NCI-H2081 treated with DMSO at 0.1 percent for 48 hours (cell line): ENCODE data around the gene CARD19.

Experiments used
- DNase-seq: peaks from one replicate; lab custom pipeline; 2025; lab: John Stamatoyannopoulos, UW

The CARD19 gene

DNA sequence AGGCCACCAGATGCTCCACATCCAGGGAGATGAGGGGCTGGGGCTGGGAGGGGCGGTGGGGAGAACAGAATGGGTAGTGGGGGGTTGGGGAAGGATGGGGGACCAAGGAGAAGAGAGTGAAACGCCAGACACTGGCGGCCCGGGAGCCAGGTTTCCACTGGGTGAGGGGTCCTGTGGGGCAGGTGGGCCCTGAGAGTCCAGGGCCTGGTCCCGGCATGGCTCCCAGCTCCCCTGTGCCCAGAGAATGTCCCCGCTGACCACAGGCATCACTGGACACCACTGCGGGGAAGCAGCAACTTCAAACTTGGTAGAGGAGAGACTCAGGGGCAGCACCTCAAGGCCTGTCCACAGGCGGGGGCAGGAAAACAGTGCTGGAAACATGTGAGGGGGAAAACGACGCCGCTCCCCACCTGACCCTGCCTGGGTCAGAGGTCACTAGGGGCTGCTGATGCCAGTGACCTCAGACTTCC is 24.9 kb downstream of the CARD19 start:
- DNase-seq: no peak

DNA sequence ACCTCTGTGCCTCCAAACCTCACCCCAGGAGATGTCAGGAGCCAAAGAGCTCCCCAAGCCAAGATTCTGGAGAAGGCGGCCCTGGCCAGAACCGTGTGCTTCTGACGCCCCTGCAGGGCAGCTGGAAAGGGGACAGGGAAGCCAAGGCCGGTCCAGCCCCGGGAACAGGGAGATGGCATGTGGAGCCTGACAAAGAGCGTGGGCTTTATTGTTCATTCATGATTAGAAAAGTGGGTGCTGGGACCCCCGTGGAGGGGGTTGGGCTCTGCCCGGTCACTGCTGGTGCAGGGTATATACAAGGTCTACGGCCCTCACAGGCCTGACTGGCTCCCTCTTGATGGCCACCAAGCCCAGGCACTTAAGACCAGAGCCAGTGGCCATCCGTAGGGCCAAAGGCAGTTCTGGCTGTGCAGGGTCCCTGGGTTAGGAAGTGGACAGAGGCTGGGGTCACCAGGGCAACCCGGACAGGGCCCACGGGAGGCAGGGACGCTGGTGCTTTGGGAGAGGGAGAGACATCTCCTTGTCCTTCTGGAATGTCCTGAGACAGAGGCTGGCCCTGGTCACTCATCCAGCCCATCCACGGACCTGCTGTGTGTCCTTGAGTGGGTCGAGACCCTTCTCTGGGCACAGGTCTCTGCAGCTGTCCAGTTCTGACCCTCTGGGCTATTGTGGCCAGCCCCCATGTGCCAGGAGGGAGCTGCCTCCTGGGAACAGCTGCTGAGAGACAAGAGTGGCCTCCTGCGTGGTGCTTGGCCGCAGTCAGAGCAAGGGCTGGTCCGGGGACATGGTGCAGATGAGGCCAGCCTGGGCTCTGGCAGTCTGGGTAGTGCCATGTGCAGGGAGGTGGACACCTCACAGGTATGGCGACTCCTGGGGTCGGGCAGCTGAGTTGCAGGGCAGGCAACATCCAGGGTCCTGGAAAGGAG is 25.6 kb downstream of the CARD19 start:
- no peak for DNase-seq

- DNase-seq: no peak
These were observed 26.8 kb downstream of the CARD19 start for GRCh38 chr9:93122721-93123221.

DNA sequence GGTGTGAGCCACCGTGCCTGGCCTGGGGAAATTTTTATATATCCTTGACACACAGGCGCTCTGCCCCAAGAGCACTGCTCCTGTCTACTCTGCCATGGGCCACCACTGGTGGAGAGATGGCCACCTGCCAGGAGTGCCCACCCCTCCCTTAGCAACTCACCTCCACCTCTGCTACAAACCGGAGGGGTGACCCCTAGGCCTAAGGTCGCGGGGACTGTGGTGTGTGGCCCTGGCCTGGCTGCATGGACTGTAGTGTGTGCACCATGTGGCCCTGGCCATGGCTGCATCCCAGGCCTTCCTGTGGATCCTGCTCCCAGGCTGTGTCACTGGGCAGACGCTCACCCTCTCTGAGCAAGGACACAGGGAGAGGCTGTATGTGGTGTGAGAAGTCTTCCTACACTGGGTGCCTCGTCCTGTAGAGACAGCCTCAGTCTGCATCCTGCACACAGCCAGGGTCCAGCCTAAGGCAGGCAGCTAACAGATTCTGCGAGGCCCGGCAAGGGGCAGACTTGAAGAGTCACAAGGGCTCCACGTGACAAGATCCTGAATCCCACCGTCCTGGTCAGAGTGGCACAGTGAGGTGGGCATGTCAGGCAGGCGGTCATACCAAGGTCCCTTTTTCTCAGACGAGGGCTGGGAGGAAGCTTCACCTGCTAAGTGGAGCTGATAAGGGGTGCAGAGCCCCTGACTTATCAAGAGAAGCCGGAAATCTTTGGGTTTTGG is 27.7 kb downstream of the CARD19 start:
- no peak for DNase-seq

- DNase-seq: no peak
These were observed 28.8 kb downstream of the CARD19 start for GRCh38 chr9:93124793-93125192.

DNA sequence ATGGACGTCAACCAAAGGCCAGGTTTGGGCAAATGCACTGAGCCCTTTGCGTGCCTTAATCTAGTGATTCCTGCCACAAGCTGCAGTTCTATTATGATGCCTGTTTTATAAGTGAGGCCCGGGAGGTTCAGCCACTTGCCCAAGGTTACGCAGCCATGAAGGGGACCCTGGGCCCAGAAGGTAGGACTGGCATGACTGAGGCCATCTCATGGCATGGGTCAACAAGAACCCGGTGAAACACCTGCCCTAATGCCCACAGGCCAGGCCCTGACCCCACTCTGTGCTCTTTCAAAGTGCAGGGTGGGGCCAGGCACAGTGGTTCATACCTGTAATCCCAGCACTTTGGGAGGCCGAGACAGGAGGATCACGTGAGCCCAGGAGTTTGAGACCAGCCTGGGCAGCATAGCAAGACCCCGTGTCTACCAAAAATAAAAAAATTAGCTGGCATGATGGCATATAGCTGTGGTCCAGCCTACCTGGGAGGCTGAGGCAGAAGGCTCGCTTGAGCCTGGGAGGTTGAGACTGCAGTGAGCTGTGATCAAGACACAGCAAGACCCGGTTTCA is 29.4 kb downstream of the CARD19 start:
- no peak for DNase-seq

DNA sequence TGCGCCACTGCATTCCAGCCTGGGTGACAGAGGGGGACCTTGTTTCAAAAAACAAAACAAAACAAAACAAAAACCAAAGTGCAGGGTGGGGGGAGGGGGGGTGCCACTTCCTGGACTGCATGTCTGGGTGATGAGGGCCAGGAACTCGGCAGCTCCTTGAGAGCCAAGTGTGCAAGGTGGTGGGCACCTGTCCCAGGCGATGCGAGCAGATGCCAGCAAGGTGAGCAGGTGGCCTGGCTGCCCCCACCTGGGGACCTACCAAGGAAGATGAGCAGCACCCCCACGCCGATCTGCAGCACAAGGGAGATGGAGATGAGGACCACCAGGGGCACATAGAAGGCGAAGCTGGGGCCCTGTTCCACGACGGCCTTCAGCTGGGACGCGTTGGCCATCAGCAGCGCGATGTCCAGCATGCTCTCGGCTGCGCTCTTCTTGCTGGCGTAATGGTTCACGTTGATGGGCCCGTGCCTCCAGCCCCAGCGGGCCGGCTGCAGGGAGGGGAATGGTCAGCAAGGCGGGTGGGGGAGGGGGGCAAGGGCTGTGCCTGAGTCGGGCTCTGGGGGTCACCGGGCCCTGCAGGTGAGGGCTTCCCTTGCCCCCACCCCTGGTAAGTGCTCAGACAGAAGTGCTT is 30.2 kb downstream of the CARD19 start:
- no peak for DNase-seq

- no peak for DNase-seq
These were observed 30.9 kb downstream of the CARD19 start for GRCh38 chr9:93126825-93127368.

- DNase-seq: no peak
These were observed 31.4 kb downstream of the CARD19 start for GRCh38 chr9:93127395-93127911.

GRCh38 chr9:93128011-93128714 is 32.1 kb downstream of the CARD19 start:
- DNase-seq: no peak

GRCh38 chr9:93128715-93129224 is 32.8 kb downstream of the CARD19 start:
- no peak for DNase-seq

DNA sequence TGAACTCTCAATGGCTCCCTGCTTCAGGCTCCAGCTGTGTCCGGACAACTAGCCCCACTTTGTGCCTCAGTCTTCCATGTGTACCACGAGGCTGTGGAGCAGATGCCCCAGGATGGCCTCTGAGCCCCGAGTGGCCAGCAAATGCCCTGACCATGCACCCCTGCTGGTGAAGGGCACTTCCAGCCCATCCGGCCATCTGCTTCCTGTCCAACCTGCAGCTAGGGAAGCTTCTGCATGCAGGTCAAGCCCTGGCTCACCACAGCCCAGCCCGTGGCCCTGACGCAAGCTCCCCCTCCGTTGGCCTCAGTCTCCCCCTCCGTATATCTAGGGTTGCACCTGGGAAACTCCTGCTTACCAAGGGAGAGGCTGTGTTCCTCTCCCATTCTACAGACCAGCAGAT is 33.3 kb downstream of the CARD19 start:
- DNase-seq: no peak

DNA sequence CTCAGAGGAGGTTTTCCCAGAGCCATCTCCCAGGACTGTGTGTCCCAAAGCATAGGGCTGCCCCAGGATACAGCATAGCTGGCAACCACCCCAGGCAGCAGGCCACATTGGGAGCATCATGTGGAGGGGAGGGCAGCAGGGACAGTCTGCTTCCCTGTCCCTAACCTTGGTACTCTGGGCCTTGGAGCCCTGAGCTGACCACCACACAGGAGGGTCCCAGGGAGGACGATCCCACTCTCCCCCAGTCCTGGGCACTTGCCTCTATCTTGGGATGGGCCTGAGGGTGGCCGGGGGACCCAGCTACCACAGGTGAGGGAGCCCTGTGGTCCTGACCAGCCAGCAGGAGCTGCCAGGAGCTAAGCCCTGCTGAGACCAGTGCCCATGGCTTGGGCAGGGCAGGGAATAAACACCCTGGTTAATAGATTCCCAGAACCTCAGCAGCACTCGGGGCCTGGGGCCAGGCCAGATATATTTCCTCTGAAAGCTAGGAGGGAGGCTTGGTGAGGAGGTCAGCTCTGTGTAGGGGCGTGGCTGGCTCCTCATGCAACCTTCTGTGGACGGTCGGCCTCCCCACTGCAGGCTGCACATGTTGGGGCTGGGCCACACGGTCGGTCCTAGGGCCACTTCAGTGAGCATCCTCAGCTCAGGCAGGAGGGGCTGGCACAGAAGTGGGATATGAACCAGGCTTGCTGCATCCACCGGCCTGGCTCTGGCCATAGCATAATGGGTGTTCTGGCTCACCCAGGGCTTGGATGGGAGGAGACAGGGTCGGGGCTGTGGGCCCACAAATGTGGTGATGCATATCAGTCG is 33.9 kb downstream of the CARD19 start:
- no peak for DNase-seq

DNA sequence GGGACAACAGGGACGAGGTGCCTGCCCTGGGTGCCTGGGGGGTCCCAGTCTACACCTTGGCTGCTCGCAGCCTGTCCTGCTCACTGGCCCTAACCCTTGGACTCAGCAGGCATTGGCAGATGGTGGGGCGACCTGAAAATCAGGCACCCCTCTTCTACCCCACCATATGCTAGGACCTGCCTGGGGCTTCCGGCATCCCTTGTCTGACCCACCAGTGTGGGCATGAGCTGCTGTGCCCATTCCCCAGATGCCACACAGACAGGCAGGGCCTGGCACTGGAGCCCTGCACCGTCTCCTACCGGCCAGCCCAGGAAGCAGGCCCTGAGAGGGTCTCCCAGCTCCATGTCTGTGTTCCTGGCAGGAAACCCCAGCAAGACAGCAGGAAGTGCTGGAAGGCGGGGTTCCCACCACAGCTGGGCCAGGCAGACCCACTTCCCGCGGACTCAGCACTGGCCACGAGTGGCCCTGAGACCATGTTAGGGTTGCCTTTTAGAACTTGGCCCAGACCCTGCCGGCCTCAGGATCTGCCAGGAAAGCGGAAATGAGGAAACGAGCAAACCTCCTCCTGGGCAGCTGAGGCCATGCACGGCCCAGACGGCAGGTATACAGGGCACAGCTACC is 35.0 kb downstream of the CARD19 start:
- DNase-seq: no peak

- no peak for DNase-seq
These were observed 35.7 kb downstream of the CARD19 start for GRCh38 chr9:93131599-93132286.

DNA sequence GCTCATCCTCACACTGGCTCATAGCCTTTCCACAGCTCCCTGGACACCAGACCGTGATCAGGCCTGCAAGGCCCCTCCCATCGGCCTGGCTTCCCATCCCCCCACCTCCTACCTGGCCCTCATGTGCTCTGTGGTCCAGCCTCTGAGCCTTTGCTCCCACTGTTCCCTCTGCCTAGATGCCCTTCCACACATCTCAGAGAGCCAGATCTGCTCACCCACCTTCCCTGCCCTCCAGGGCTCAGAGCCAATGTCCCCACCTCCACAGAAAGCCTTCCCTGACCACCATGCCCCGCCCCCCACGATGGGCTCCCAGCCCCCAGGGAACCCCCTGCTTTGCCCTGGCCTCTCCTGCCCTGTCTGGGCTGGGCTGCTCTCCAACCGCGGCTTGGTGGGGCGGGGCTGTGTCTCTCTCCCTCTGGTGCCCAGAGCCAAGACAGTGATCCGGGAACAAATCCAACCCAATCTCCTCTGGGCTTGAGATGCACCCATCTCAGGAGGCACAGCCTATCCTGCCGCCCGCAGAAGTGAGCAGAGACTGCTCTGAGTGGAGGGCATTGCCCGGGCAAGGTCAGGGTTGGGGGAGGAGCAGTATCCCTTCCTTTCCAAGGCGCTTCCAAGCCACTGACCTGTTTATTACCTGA is 36.4 kb downstream of the CARD19 start:
- no peak for DNase-seq

GRCh38 chr9:93132946-93133680 is 37.1 kb downstream of the CARD19 start:
- DNase-seq: no peak

DNA sequence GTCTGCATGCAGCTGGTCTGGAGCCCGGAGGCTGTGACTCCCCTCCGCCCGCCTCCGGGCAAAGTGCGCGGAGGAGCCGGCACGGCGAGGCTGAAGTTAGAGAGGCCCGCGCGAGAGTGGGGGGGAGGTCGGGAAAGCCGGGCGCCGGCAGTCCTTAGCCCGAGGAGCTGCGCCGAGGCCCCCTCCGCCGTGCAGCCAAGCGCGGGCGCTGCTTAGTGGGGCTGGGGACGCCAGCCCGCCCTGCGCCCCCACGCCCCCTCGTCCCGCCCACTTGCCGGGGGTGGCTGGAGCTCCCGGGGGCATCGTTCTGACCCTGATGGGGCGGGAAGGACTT is 37.6 kb downstream of the CARD19 start:
- DNase-seq: no peak
